GM10266 (cell line): ENCODE data around the gene PREX1.

Source experiments
- DNase-seq: peaks from one replicate; pipeline ENCODE4 v3.0.0; 2012; ENCODE audit errors: extremely low spot score
- TF ChIP-seq, protein P1 (sequence below): IDR thresholded peaks from 2 replicates; pipeline ENCODE4 v1.5.1; 2012; ENCODE audit warnings: mild to moderate bottlenecking, low read depth; ENCODE audit not compliant: control insufficient read depth, insufficient read depth; ENCODE audit errors: missing control alignments

PREX1 gene

DNA sequence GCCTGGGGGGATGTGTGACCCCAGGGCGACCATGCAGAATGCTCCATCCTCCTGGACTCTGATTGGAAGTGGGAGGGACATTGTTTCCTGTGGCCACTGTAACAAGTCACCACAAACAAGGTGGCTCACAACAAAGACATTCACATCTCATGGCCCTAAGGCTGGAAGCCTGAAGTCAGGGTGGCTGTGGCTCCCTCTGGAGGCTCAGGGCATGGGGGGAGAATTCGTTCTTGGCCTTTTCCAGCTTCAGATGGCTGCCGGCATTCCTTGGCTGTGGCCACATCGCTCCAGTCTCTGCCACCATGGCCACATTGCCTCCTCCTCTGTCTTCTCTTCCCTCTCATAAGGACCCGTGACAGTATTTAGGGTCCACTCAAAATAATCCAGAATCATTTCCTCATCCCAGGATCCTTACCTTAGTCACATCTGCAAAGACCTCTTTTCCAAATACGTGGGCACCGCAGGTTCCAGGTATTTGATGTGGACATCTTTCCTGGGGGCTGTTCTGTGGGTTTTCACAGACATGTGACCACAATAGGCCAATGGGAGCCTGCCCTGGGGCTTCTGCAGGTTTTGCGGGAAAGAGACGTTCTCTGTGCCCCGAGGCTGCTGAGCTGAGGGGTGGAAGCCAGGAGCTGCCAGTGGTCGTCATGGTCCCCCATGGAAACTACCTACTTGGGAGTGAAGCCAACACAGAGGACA lies 249.3 kb downstream of the PREX1 start:
- DNase-seq = no peak
- TF ChIP-seq, protein P1, sequence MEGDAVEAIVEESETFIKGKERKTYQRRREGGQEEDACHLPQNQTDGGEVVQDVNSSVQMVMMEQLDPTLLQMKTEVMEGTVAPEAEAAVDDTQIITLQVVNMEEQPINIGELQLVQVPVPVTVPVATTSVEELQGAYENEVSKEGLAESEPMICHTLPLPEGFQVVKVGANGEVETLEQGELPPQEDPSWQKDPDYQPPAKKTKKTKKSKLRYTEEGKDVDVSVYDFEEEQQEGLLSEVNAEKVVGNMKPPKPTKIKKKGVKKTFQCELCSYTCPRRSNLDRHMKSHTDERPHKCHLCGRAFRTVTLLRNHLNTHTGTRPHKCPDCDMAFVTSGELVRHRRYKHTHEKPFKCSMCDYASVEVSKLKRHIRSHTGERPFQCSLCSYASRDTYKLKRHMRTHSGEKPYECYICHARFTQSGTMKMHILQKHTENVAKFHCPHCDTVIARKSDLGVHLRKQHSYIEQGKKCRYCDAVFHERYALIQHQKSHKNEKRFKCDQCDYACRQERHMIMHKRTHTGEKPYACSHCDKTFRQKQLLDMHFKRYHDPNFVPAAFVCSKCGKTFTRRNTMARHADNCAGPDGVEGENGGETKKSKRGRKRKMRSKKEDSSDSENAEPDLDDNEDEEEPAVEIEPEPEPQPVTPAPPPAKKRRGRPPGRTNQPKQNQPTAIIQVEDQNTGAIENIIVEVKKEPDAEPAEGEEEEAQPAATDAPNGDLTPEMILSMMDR = peak; percentile 28

DNA sequence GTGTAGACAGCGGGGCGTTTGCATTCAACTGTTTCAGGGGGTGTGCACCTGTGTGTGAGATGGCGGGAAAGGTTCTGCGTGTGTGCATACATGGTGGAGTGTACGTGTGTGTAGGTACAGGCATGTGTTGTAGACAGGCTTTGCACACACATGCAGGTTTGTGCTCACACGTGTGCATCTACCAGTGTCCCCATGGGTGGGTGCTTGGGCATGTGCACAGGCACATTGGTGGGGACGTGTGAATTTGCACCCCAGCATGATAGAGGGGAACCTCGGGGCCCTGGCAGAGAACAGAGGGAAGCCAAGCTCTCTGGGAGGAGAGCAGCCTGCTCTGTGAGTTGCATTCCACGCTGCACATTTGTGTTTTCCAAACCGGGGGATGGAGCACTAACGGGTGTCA lies 250.2 kb downstream of the PREX1 start:
- DNase-seq = no peak
- TF ChIP-seq, protein P1 = no peak

DNA sequence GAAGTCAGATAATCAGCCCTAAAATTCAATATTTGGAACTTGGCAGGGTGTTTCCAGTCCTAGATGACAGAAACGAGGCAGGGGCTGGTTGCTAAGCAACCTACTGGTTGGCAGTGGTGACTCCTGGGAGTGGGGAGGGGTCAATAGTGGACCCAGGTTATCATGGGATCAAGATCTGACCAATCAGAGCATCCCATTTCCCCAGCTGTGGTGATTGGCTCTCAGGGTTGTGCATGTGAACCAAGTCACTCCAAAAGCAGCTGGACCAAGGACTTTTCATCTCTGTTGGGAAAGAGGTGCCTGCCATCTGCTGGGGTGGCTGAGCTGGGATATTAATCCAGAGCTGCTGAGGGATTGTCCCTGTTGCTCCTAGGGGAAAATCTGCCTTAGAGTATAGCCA lies 253.4 kb downstream of the PREX1 start:
- peak; percentile 42 for DNase-seq
- TF ChIP-seq, protein P1 = no peak
